Measurements from ENCODE around the gene SGTB. TPM values are rescaled to one million over a fixed set of nuclear protein-coding genes. Genes with fewer than 3 reads are reported as not detected.
"Not testable (repeated sequence)": the region's sequence is repeated elsewhere in the genome, so short reads cannot be mapped to it uniquely, and the experiment has no call there.

Gene SGTB
- total RNA-seq, 1 experiment from 2014 or later: 9.2 TPM

GRCh38 chr5:65623482-65623881 lies 98.4 kb downstream of the SGTB start:
- intact Hi-C loops (cut with micrococcal nuclease; ENCODE audit: unreplicated experiment): no loop called here
- no peaks in the 10 kb centered on the region for H3K27me3 ChIP-seq (ENCODE audit: control insufficient read depth, insufficient read depth, low read length)
- no TSS peak for BruUV-seq (replicated peaks)
- ChIA-PET CTCF (no interaction called here), POLR2A (interaction anchor here (0.6 kb wide), 1 partner anchor 110 kb away, joined by 3 read pairs; no protein-coding TSS in a partner anchor)
- H3K4me1 ChIP-seq (ENCODE audit: control insufficient read depth, insufficient read depth, low read length): peaks cover 9% of the 10 kb centered on the region
- ATAC-seq (no peak), DNase-seq (ENCODE audit: low read depth, low spot score) (no peak)
- peak overlapping the region; percentile 82 to 98 for H3K4me3 ChIP-seq (ENCODE audit: low read depth in 2 of 2, low read length in 2 of 2)
- H3K27ac ChIP-seq (ENCODE audit: low read length): peak overlapping the region; percentile 99
- H3K36me3 ChIP-seq (ENCODE audit: control insufficient read depth, insufficient read depth, low read length): peaks cover 5% of the 10 kb centered on the region; the same call in 1 of the 2 replicates
- in situ Hi-C loops (cut with HindIII; ENCODE audit: low pct_unique_long_range_greater_than_20kb, low sequenced_read_pairs): no loop called here
- H3K9me3 ChIP-seq (ENCODE audit: control insufficient read depth, insufficient read depth, low read depth, low read length): no peaks in the 10 kb centered on the region
- no peak for TF ChIP-seq TCF7L2 (IDR thresholded peaks at IDR 0.05; ENCODE audit: low read depth, low read length)
- TF ChIP-seq SIN3A (IDR thresholded peaks at IDR 0.05; ENCODE audit: borderline replicate concordance, insufficient read depth, low read depth, low read length): no peak
- no peak for TF ChIP-seq CTCF (IDR thresholded peaks at IDR 0.05)
- no peak for TF ChIP-seq REST (IDR thresholded peaks at IDR 0.05; ENCODE audit: insufficient read depth in 1 of 2, low read depth in 2 of 2, low read length in 1 of 2)
- no peak for TF ChIP-seq POLR2AphosphoS5 (IDR thresholded peaks at IDR 0.05; ENCODE audit: low read depth, low read length)

DNA sequence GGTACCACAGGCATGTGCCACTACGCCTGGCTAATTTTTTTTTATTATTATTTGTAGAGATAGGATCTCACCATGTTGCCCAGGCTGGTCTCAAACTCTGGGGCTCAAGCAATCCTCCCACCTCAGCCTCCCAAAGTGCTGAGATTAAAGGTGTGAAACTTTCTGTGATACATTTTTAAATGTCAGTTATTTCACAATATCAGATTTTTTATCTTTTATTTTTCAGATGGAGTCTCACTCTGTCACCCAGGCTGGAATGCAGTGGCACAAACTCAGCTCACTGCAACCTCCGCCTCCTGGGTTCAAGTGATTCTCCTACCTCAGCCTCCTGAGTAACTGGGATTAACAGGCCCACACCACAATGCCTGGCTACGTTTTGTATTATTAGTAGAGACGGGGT lies 99.9 kb downstream of the SGTB start:
- BruUV-seq (replicated peaks): not testable (repeated sequence)

DNA sequence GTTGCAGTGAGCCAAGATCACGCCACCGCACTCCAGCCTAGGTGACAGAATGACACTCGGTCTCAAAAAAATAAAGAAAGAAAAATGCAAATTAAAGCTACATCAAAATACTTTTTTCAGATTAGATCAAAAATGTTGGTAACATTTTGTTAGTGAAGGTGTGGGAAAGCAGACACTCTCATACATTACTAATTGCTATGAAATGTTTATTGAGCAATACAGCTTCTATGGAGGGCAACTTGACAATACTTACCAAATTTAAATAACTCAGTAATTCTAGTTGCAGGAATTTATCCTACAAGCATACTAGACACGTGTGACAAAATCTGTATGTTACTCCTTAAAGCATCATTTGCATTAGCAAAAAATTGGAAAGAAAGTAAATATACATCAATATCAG lies 101.9 kb downstream of the SGTB start:
- BruUV-seq (replicated peaks): no TSS peak
- ChIA-PET POLR2A (no interaction called here), CTCF (no interaction called here)
- Histone ChIP-seq H3K4me3 (ENCODE audit: low read depth in 2 of 2, low read length in 2 of 2) (no peak overlapping the region), H3K27me3 (ENCODE audit: control insufficient read depth, insufficient read depth, low read length) (no peaks in the 10 kb centered on the region), H3K27ac (ENCODE audit: low read length) (no peak overlapping the region), H3K9me3 (ENCODE audit: control insufficient read depth, insufficient read depth, low read depth, low read length) (no peaks in the 10 kb centered on the region), H3K36me3 (ENCODE audit: control insufficient read depth, insufficient read depth, low read length) (no peaks in the 10 kb centered on the region; the same call in none of the 2 replicates), H3K4me1 (ENCODE audit: control insufficient read depth, insufficient read depth, low read length) (peaks cover 6% of the 10 kb centered on the region)
- intact Hi-C loops (cut with micrococcal nuclease; ENCODE audit: unreplicated experiment): no loop called here
- TF ChIP-seq REST (IDR thresholded peaks at IDR 0.05; ENCODE audit: insufficient read depth in 1 of 2, low read depth in 2 of 2, low read length in 1 of 2) (no peak), CTCF (IDR thresholded peaks at IDR 0.05) (no peak), POLR2AphosphoS5 (IDR thresholded peaks at IDR 0.05; ENCODE audit: low read depth, low read length) (no peak), TCF7L2 (IDR thresholded peaks at IDR 0.05; ENCODE audit: low read depth, low read length) (no peak), SIN3A (IDR thresholded peaks at IDR 0.05; ENCODE audit: borderline replicate concordance, insufficient read depth, low read depth, low read length) (no peak)
- DNase-seq (ENCODE audit: low read depth, low spot score) (no peak), ATAC-seq (no peak)
- in situ Hi-C loops (cut with HindIII; ENCODE audit: low pct_unique_long_range_greater_than_20kb, low sequenced_read_pairs): no loop called here

More for the DNA sequence above, 99.9 kb downstream of the SGTB start:
- H3K27ac ChIP-seq (ENCODE audit: low read length); CTCF ChIA-PET; H3K4me3 ChIP-seq (ENCODE audit: low read depth in 2 of 2, low read length in 2 of 2); H3K36me3 ChIP-seq (ENCODE audit: control insufficient read depth, insufficient read depth, low read length); intact Hi-C loops (cut with micrococcal nuclease; ENCODE audit: unreplicated experiment); DNase-seq (ENCODE audit: low read depth, low spot score); H3K9me3 ChIP-seq (ENCODE audit: control insufficient read depth, insufficient read depth, low read depth, low read length); POLR2A ChIA-PET; H3K27me3 ChIP-seq (ENCODE audit: control insufficient read depth, insufficient read depth, low read length); in situ Hi-C loops (cut with HindIII; ENCODE audit: low pct_unique_long_range_greater_than_20kb, low sequenced_read_pairs); ATAC-seq; H3K4me1 ChIP-seq (ENCODE audit: control insufficient read depth, insufficient read depth, low read length): not testable (repeated sequence)
